Measurements from ENCODE around the gene ARHGEF7. TPM values are rescaled to one million over a fixed set of nuclear protein-coding genes. Genes with fewer than 3 reads are reported as not detected.

Gene ARHGEF7
- total RNA-seq, 1 donor = 52.2 TPM

GRCh38 chr13:111179908-111180760, 65.0 kb downstream of the ARHGEF7 start:
- TF ChIP-seq CTCF (IDR thresholded peaks at IDR 0.05; ENCODE audit: insufficient read depth, low read depth, low read length) = no peak
- no peak for DNase-seq (ENCODE audit: low read depth)
- no peak overlapping the region for H3K4me3 ChIP-seq (ENCODE audit: low read depth, low read length)

- no peak for TF ChIP-seq CTCF (IDR thresholded peaks at IDR 0.05; ENCODE audit: insufficient read depth, low read depth, low read length)
- H3K4me3 ChIP-seq (ENCODE audit: low read depth, low read length) = no peak overlapping the region
- DNase-seq (ENCODE audit: low read depth) = no peak
Observed at GRCh38 chr13:111181977-111182376, 66.9 kb downstream of the ARHGEF7 start.

- no peak for DNase-seq (ENCODE audit: low read depth)
- no peak for TF ChIP-seq CTCF (IDR thresholded peaks at IDR 0.05; ENCODE audit: insufficient read depth, low read depth, low read length)
- no peak overlapping the region for H3K4me3 ChIP-seq (ENCODE audit: low read depth, low read length)
Observed at GRCh38 chr13:111183087-111183645, 68.1 kb downstream of the ARHGEF7 start.

GRCh38 chr13:111183959-111184358, 68.8 kb downstream of the ARHGEF7 start:
- no peak for DNase-seq (ENCODE audit: low read depth)
- no peak overlapping the region for H3K4me3 ChIP-seq (ENCODE audit: low read depth, low read length)
- no peak for TF ChIP-seq CTCF (IDR thresholded peaks at IDR 0.05; ENCODE audit: insufficient read depth, low read depth, low read length)

- peak; percentile 31 for DNase-seq (ENCODE audit: low read depth)
- H3K4me3 ChIP-seq (ENCODE audit: low read depth, low read length) = no peak overlapping the region
- no peak for TF ChIP-seq CTCF (IDR thresholded peaks at IDR 0.05; ENCODE audit: insufficient read depth, low read depth, low read length)
Observed at GRCh38 chr13:111184458-111185401, 69.6 kb downstream of the ARHGEF7 start.

- DNase-seq (ENCODE audit: low read depth) = no peak
- no peak overlapping the region for H3K4me3 ChIP-seq (ENCODE audit: low read depth, low read length)
- no peak for TF ChIP-seq CTCF (IDR thresholded peaks at IDR 0.05; ENCODE audit: insufficient read depth, low read depth, low read length)
Observed at GRCh38 chr13:111186305-111186935, 71.3 kb downstream of the ARHGEF7 start.
